OCI-LY3 (cell line): ENCODE measurements around the gene CFAP68.

Experiments used
- H2AFZ ChIP-seq: fragments of 200-600, 300-600 bp; shearing (Covaris generic); 2 replicates; pipeline ENCODE4 v1.6.0; 2014; ENCODE audit warnings: antibody characterized with exemption, low read depth, low read length
- H3K27ac ChIP-seq: fragments of 200-600, 300-600 bp; sonication (generic); 2 replicates; pipeline ENCODE4 v1.5.1; 2014; ENCODE audit warnings: mild to moderate bottlenecking, low read length, moderate library complexity, mixed read lengths
- H3K27me3 ChIP-seq: fragments of 200-600, 300-600 bp; sonication (generic); 2 replicates; pipeline ENCODE4 v1.6.1; 2014; ENCODE audit warnings: low read depth, low read length, mixed read lengths
- H3K36me3 ChIP-seq: fragments of 200-600, 300-600 bp; sonication (generic); replicated peaks from 2 replicates; pipeline ENCODE3; 2014; ENCODE audit warnings: low read depth, low read length, mixed read lengths
- H3K4me1 ChIP-seq: fragments of 300-600, 200-600 bp; sonication (generic); 2 replicates; pipeline ENCODE4 v1.6.1; 2014; ENCODE audit warnings: low read length, mixed read lengths
- H3K4me2 ChIP-seq: fragments of 200-600, 300-600 bp; sonication (generic); 2 replicates; pipeline ENCODE4 v1.6.1; 2014; ENCODE audit warnings: low read length, mixed read lengths
- H3K4me3 ChIP-seq: fragments of 300-600, 200-600 bp; sonication (generic); 2 replicates; pipeline ENCODE4 v1.5.1; 2014; ENCODE audit warnings: antibody characterized with exemption, mild to moderate bottlenecking, low read length, moderate library complexity
- H3K79me2 ChIP-seq: fragments of 300-600, 200-600 bp; shearing (Covaris generic); 2 replicates; pipeline ENCODE4 v1.6.1; 2014; ENCODE audit warnings: mild to moderate bottlenecking, low read length, mixed read lengths
- H3K9ac ChIP-seq: fragments of 300-600, 200-600 bp; shearing (Covaris generic); 2 replicates; pipeline ENCODE4 v1.6.0; 2014; ENCODE audit warnings: mild to moderate bottlenecking, low read length, moderate library complexity
- H3K9me3 ChIP-seq: fragments of 200-600, 300-600 bp; shearing (Covaris generic); 2 replicates; pipeline ENCODE4 v1.6.1; 2014; ENCODE audit warnings: low read length, mixed read lengths; ENCODE audit not compliant: insufficient read depth
- H4K20me1 ChIP-seq: fragments of 200-600, 300-600 bp; sonication (generic); 2 replicates; pipeline ENCODE4 v1.6.1; 2016; ENCODE audit warnings: low read length, mixed read lengths; ENCODE audit not compliant: insufficient read depth
- EZH2phosphoT487 ChIP-seq: fragments of 200-600 bp; shearing (Covaris generic); IDR thresholded peaks from 2 replicates; pipeline ENCODE4 v1.6.1; 2018; ENCODE audit warnings: antibody characterized with exemption, mixed run types, low read depth
- TF ChIP-seq, protein P1 (sequence below): fragments of 200-600, 300-600 bp; sonication (generic); IDR thresholded peaks from 2 replicates; pipeline ENCODE4 v1.5.1; 2014; ENCODE audit warnings: antibody characterized with exemption, low read length, low read depth

CFAP68 gene

GRCh38 chr11:111906680-111907079 is 27.3 kb downstream of the CFAP68 start:
- Histone ChIP-seq H3K4me3 (no peak overlapping the region), H3K27me3 (peaks cover 17% of the 10 kb centered on the region), H3K4me2 (no peak overlapping the region), H2AFZ (no peak overlapping the region), H3K9me3 (no peaks in the 10 kb centered on the region), H3K27ac (no peak overlapping the region), H3K9ac (no peak overlapping the region), H3K79me2 (no peaks in the 10 kb centered on the region), H4K20me1 (no peaks in the 10 kb centered on the region), H3K36me3 (no peaks in the 10 kb centered on the region), H3K4me1 (no peaks in the 10 kb centered on the region)
- TF ChIP-seq EZH2phosphoT487: no peak
- TF ChIP-seq, protein P1, sequence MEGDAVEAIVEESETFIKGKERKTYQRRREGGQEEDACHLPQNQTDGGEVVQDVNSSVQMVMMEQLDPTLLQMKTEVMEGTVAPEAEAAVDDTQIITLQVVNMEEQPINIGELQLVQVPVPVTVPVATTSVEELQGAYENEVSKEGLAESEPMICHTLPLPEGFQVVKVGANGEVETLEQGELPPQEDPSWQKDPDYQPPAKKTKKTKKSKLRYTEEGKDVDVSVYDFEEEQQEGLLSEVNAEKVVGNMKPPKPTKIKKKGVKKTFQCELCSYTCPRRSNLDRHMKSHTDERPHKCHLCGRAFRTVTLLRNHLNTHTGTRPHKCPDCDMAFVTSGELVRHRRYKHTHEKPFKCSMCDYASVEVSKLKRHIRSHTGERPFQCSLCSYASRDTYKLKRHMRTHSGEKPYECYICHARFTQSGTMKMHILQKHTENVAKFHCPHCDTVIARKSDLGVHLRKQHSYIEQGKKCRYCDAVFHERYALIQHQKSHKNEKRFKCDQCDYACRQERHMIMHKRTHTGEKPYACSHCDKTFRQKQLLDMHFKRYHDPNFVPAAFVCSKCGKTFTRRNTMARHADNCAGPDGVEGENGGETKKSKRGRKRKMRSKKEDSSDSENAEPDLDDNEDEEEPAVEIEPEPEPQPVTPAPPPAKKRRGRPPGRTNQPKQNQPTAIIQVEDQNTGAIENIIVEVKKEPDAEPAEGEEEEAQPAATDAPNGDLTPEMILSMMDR: no peak

DNA sequence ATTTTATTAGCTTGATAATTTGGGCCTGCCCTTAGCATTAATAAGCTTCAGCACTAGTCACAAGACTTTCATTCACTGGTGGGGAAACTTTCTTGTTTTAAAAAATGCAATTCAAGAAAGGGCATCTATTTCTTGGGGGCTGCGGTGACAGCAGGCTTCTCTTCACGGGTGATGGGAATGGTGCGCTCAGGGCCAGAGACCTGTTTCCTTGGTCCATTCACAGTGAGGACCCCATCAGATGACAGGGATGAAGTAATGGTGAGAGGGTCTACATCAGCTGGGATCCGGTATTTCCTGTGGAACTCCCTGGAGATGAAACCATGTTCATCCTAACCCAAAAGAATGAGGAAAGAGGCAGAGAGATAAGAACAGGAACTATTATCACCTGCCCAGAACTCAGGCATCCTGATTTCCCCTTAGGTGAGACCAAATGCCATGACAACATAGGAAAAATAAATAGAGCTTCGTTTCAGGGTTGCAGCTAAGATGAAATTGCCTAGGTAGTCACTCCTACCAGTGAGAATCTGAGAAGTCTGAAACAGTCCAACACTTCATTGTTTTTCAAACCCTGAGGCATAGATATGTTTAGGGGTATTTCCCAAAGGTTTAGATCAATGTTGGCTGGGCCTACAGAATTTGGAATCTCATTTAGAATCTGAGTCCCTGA is 29.4 kb downstream of the CFAP68 start:
- H3K4me3 ChIP-seq: no peak overlapping the region

DNA sequence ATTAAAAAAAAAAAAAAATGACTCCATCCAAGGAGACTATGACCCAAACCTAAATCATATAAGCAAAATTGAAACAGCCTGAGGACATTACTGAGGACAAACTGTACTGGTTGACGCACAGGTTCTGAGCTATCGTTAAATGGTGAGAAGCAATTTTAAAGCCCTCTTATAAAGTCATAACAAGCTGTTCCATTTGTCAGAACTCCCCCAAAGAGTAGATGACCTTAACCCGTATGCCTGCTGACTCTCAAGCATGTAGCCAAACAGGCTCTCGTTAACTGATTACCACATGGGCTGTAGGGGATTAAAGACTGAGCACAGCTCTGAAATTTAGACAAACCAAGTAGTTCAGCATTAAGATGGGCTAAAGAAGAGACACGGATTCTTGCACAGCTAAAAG is 30.0 kb downstream of the CFAP68 start:
- no peak overlapping the region for H3K27ac ChIP-seq
- TF ChIP-seq, protein P1: no peak
- TF ChIP-seq EZH2phosphoT487: no peak

More for the DNA sequence above, 29.4 kb downstream of the CFAP68 start:
- no peak overlapping the region for H2AFZ ChIP-seq
- no peaks in the 10 kb centered on the region for H3K4me1 ChIP-seq
- H3K9ac ChIP-seq: no peak overlapping the region
- H3K27me3 ChIP-seq: peaks cover 22% of the 10 kb centered on the region
- no peaks in the 10 kb centered on the region for H3K79me2 ChIP-seq
- H4K20me1 ChIP-seq: no peaks in the 10 kb centered on the region
- H3K27ac ChIP-seq: no peak overlapping the region
- no peaks in the 10 kb centered on the region for H3K36me3 ChIP-seq
- no peak overlapping the region for H3K4me2 ChIP-seq
- no peaks in the 10 kb centered on the region for H3K9me3 ChIP-seq
- TF ChIP-seq EZH2phosphoT487: no peak
- TF ChIP-seq, protein P1: no peak

GRCh38 chr11:111910676-111911562 is 31.6 kb downstream of the CFAP68 start:
- no peaks in the 10 kb centered on the region for H3K4me1 ChIP-seq
- no peaks in the 10 kb centered on the region for H3K9me3 ChIP-seq
- peaks cover 26% of the 10 kb centered on the region for H3K27me3 ChIP-seq
- no peak overlapping the region for H3K4me2 ChIP-seq
- TF ChIP-seq, protein P1: no peak
- no peak for TF ChIP-seq EZH2phosphoT487
- no peaks in the 10 kb centered on the region for H3K79me2 ChIP-seq
- no peak overlapping the region for H2AFZ ChIP-seq
- no peak overlapping the region for H3K4me3 ChIP-seq
- H3K27ac ChIP-seq: no peak overlapping the region
- H4K20me1 ChIP-seq: no peaks in the 10 kb centered on the region
- H3K9ac ChIP-seq: no peak overlapping the region
- H3K36me3 ChIP-seq: no peaks in the 10 kb centered on the region

More for the DNA sequence above, 30.0 kb downstream of the CFAP68 start:
- Histone ChIP-seq H3K27me3 (peaks cover 22% of the 10 kb centered on the region), H3K79me2 (no peaks in the 10 kb centered on the region), H3K4me2 (no peak overlapping the region), H2AFZ (no peak overlapping the region), H3K36me3 (no peaks in the 10 kb centered on the region), H3K9ac (no peak overlapping the region), H3K9me3 (no peaks in the 10 kb centered on the region), H3K4me3 (no peak overlapping the region), H4K20me1 (no peaks in the 10 kb centered on the region), H3K4me1 (no peaks in the 10 kb centered on the region)
